MCF 10A (cell line): ENCODE measurements around the gene MOSMO. TPM values are rescaled to one million over a fixed set of nuclear protein-coding genes. Genes with fewer than 3 reads are reported as not detected.
A peak's percentile ranks its signal among the peaks of the same experiment; 100 is the strongest.

Experiments
- BruUV-seq: library from RNA; stranded (reverse); fragments of 400-500 nt; replicated peaks from 2 replicates; lab custom pipeline; 2021; lab: Mats Ljungman, UMichigan
- CTCF ChIA-PET: fragments of 300-600 bp; sonication (Branson Sonifier 250); formaldehyde crosslinking; extraction: SDS; loops from one replicate; lab custom pipeline; 2021; ENCODE audit warnings: antibody characterized with exemption, inconsistent platforms; lab: Yijun Ruan, JAX
- POLR2A ChIA-PET: fragments of 300-600, 350-650 bp; sonication (Branson Sonifier 250); formaldehyde crosslinking; extraction: SDS; loops from one replicate; lab custom pipeline; 2020; ENCODE audit warnings: antibody characterized with exemption, inconsistent platforms; lab: Yijun Ruan, JAX
- DNase-seq: peaks from one replicate; pipeline ENCODE4 v3.0.0-alpha.2; 2018; ENCODE audit not compliant: unreplicated experiment
- H3K27ac Mint-ChIP-seq: one replicate; pipeline ENCODE4 v1.8.0; 2022; ENCODE audit warnings: mild to moderate bottlenecking, low read depth, mixed read lengths; ENCODE audit not compliant: unreplicated experiment
- H3K27me3 Mint-ChIP-seq: one replicate; pipeline ENCODE4 v1.8.0; 2022; ENCODE audit warnings: mixed read lengths; ENCODE audit not compliant: insufficient read depth, unreplicated experiment
- H3K36me3 Mint-ChIP-seq: one replicate; pipeline ENCODE4 v1.8.0; 2022; ENCODE audit warnings: mild to moderate bottlenecking, moderate library complexity, mixed read lengths; ENCODE audit not compliant: insufficient read depth, unreplicated experiment
- H3K4me1 Mint-ChIP-seq: one replicate; pipeline ENCODE4 v1.8.0; 2022; ENCODE audit warnings: mixed read lengths; ENCODE audit not compliant: insufficient read depth, unreplicated experiment
- H3K4me3 Mint-ChIP-seq: one replicate; pipeline ENCODE4 v1.8.0; 2022; ENCODE audit warnings: mild to moderate bottlenecking, moderate library complexity, mixed read lengths; ENCODE audit not compliant: unreplicated experiment
- H3K9me3 Mint-ChIP-seq: one replicate; pipeline ENCODE4 v1.8.0; 2022; ENCODE audit warnings: mixed read lengths; ENCODE audit not compliant: unreplicated experiment
- intact Hi-C: fragments of 100-400 bp; cut with micrococcal nuclease; formaldehyde crosslinking; loops from 2 replicates; pipeline ENCODE4 v1.14.1; 2022
- total RNA-seq: library from RNA; stranded (reverse); gene quantifications from 2 replicates; pipeline ENCODE4 v1.2.3, GENCODE V29; 2022
- TF ChIP-seq, protein P1 (sequence below): fragments of 200-600 bp; IDR thresholded peaks from one replicate; pipeline ENCODE4 v1.8.0; 2022; ENCODE audit warnings: antibody characterized with exemption, mild to moderate bottlenecking; ENCODE audit not compliant: unreplicated experiment

MOSMO gene
- total RNA-seq, 1 experiment from 2014 or later = 16.4 TPM

DNA sequence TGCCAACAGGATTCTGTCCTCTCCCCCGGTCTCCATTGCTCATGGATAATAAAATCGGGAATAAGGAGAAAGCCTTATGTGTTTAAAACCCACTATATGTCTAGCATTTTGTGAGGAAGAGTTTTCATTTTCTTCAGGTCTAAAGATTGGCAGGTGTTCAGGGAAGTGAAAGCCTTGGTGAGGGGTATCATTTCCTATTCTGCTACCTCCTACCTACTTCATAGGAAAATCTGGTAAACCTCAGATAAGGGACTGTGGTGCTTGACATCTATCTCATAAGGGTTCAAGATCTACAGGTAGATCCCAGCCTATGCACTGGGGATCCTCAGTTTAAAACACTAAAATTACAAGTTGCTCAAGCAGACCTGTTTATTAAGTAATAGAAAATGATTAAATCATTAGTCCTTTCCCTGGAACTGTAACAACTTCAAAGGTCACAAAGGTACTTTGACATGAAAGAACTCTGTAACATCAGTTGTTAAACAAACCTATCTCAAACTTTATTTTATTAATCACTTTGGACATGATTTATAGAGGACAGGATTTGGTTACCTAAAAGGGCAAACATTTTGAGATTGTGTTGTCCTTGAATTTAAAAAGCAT lies 6.5 kb downstream of the MOSMO start:
- no peak for DNase-seq
- BruUV-seq = no TSS peak
- no peaks in the 10 kb centered on the region for H3K9me3 Mint-ChIP-seq
- peaks cover 9% of the 10 kb centered on the region for H3K36me3 Mint-ChIP-seq
- peaks cover 34% of the 10 kb centered on the region for H3K4me1 Mint-ChIP-seq
- no peaks in the 10 kb centered on the region for H3K27me3 Mint-ChIP-seq
- H3K4me3 Mint-ChIP-seq = no peak overlapping the region
- TF ChIP-seq, protein P1, sequence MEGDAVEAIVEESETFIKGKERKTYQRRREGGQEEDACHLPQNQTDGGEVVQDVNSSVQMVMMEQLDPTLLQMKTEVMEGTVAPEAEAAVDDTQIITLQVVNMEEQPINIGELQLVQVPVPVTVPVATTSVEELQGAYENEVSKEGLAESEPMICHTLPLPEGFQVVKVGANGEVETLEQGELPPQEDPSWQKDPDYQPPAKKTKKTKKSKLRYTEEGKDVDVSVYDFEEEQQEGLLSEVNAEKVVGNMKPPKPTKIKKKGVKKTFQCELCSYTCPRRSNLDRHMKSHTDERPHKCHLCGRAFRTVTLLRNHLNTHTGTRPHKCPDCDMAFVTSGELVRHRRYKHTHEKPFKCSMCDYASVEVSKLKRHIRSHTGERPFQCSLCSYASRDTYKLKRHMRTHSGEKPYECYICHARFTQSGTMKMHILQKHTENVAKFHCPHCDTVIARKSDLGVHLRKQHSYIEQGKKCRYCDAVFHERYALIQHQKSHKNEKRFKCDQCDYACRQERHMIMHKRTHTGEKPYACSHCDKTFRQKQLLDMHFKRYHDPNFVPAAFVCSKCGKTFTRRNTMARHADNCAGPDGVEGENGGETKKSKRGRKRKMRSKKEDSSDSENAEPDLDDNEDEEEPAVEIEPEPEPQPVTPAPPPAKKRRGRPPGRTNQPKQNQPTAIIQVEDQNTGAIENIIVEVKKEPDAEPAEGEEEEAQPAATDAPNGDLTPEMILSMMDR = no peak
- H3K27ac Mint-ChIP-seq = no peak overlapping the region
- ChIA-PET POLR2A (interaction anchor here (0.6 to 1.4 kb wide), 2 partner anchors 12 to 48 kb away, joined by 3 read pairs; no protein-coding TSS in a partner anchor), CTCF (interaction anchor here (0.6 to 1.6 kb wide), 3 partner anchors 9 to 63 kb away, joined by 3 to 7 read pairs (median 5); no protein-coding TSS in a partner anchor)
- intact Hi-C loops = no loop called here

DNA sequence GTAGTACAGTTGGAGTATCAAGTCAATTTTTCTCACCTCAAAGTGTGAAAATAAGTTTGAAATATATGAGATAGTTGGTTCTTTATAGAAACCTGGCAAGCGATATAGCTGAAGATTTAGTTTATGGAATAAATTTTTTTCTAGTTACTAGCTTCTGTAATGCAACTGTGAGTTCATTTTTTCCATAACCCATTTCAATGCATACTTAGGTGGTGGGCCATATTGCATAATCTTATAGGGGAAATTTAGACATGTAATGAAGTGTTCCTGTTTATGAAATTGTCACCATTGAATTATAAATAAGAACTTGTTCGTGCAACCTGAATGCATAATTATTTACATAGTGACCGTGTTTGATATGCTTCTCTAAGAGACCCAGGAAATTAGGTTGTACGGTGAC lies 9.0 kb downstream of the MOSMO start:
- DNase-seq = no peak
- Mint-ChIP-seq H3K4me3 (no peak overlapping the region), H3K36me3 (peaks cover 6% of the 10 kb centered on the region), H3K27ac (no peak overlapping the region), H3K27me3 (no peaks in the 10 kb centered on the region), H3K4me1 (peaks cover 20% of the 10 kb centered on the region), H3K9me3 (no peaks in the 10 kb centered on the region)
- CTCF ChIA-PET = interaction anchor here (0.6 to 3.6 kb wide), 5 partner anchors 8 to 1429 kb away, joined by 3 to 11 read pairs (median 3); no protein-coding TSS in a partner anchor
- POLR2A ChIA-PET = interaction anchor here (1.8 to 3.1 kb wide), 2 partner anchors 9 to 61 kb away, joined by 9 to 12 read pairs; partner anchors contain the start of gene MOSMO
- TF ChIP-seq, protein P1 = no peak
- no TSS peak for BruUV-seq
- intact Hi-C loops = no loop called here

DNA sequence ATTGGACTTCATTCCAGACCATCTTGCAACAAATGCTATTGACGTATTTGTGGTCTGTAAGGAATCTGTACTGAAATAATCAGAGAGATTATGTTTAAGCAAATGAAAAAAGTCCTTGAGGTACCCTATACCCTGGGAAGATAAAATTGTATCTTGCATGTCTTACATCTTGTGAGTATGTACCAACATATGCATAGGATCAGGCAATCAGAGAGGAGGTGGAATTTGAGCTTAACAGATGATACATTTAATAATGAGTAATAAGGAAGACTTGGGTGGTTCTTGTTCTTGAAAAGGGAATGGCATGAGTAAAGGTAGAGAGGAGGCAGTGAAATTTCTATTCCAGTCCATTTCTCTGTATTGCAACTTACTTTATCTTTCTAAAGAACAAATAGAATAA lies 10.6 kb downstream of the MOSMO start:
- DNase-seq = no peak
- intact Hi-C loops = no loop called here
- POLR2A ChIA-PET = interaction anchor here (1.4 to 3.1 kb wide), 2 partner anchors 10 to 12 kb away, joined by 3 to 12 read pairs; partner anchors contain the start of gene MOSMO
- peak overlapping the region; percentile 24 for H3K27ac Mint-ChIP-seq
- no peak overlapping the region for H3K4me3 Mint-ChIP-seq
- peaks cover 6% of the 10 kb centered on the region for H3K36me3 Mint-ChIP-seq
- TF ChIP-seq, protein P1 = no peak
- BruUV-seq = no TSS peak
- CTCF ChIA-PET = interaction anchor here (0.7 to 3.6 kb wide), 2 partner anchors 16 to 59 kb away, joined by 3 to 11 read pairs; no protein-coding TSS in a partner anchor
- peaks cover 25% of the 10 kb centered on the region for H3K4me1 Mint-ChIP-seq
- H3K9me3 Mint-ChIP-seq = no peaks in the 10 kb centered on the region
- H3K27me3 Mint-ChIP-seq = no peaks in the 10 kb centered on the region

DNA sequence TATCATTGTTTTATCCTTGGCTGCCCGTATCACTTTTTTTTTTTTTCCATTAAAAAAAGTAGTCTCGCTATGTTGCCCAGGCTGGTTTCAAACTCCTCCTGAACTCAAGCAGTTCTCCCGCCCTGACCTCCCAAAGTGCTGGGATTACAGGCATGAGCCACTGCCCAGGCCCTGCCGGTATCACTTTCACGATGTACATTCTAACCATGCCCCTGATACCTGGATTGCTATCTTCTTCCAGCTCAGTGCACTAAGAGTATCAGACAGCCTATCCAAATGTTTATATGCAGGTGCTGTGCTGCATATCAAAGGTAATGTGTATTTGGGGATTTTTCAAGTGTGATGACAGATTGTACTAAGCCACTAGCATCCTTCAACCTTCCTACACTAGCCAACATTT lies 14.2 kb downstream of the MOSMO start:
- H3K4me1 Mint-ChIP-seq = peaks cover 34% of the 10 kb centered on the region
- H3K9me3 Mint-ChIP-seq = no peaks in the 10 kb centered on the region
- intact Hi-C loops = no loop called here
- DNase-seq = no peak
- ChIA-PET POLR2A (interaction anchor here (0.9 kb wide), 1 partner anchor 13 kb away, joined by 3 read pairs; no protein-coding TSS in a partner anchor), CTCF (interaction anchor here (2.0 kb wide), 1 partner anchor 56 kb away, joined by 10 read pairs; no protein-coding TSS in a partner anchor)
- peaks cover 6% of the 10 kb centered on the region for H3K36me3 Mint-ChIP-seq
- TF ChIP-seq, protein P1 = no peak
- H3K4me3 Mint-ChIP-seq = no peak overlapping the region
- H3K27ac Mint-ChIP-seq = no peak overlapping the region
- no TSS peak for BruUV-seq
- H3K27me3 Mint-ChIP-seq = no peaks in the 10 kb centered on the region
